ENCODE data around the gene GLB1L2. TPM values are rescaled to one million over a fixed set of nuclear protein-coding genes. Genes with fewer than 3 reads are reported as not detected.

The GLB1L2 gene
- total RNA-seq, 3 donors from 2014 or later (not counting 1 experiment from before 2014, with no cell fraction given): 0.57 to 3.3 (median 0.61) TPM

- Histone ChIP-seq H3K4me3 (ENCODE audit: low read length) (no peak overlapping the region), H3K27ac (ENCODE audit: low read length) (no peak overlapping the region), H3K9me3 (ENCODE audit: control insufficient read depth, insufficient read depth, low read length) (no peaks in the 10 kb centered on the region), H3K27me3 (ENCODE audit: control insufficient read depth, insufficient read depth, low read length) (no peaks in the 10 kb centered on the region), H3K36me3 (ENCODE audit: control insufficient read depth, insufficient read depth, low read length) (no peaks in the 10 kb centered on the region), H3K4me1 (ENCODE audit: control insufficient read depth, insufficient read depth, low read length) (no peaks in the 10 kb centered on the region)
- Mint-ChIP-seq H3K9me3 (no peaks in the 10 kb centered on the region), H3K4me1 (peaks cover 0 to 8% of the 10 kb centered on the region in 2 donors), H3K27me3 (ENCODE audit: low read depth in 2 of 2) (no peaks in the 10 kb centered on the region), H3K36me3 (no peaks in the 10 kb centered on the region), H3K4me3 (no peak overlapping the region), H3K27ac (no peak overlapping the region)
- no peak for DNase-seq
- ATAC-seq: no peak
- WGBS (ENCODE audit: insufficient coverage): 94% methylated on average over 30 of the region's 30 CpGs
- TF ChIP-seq, protein P1, sequence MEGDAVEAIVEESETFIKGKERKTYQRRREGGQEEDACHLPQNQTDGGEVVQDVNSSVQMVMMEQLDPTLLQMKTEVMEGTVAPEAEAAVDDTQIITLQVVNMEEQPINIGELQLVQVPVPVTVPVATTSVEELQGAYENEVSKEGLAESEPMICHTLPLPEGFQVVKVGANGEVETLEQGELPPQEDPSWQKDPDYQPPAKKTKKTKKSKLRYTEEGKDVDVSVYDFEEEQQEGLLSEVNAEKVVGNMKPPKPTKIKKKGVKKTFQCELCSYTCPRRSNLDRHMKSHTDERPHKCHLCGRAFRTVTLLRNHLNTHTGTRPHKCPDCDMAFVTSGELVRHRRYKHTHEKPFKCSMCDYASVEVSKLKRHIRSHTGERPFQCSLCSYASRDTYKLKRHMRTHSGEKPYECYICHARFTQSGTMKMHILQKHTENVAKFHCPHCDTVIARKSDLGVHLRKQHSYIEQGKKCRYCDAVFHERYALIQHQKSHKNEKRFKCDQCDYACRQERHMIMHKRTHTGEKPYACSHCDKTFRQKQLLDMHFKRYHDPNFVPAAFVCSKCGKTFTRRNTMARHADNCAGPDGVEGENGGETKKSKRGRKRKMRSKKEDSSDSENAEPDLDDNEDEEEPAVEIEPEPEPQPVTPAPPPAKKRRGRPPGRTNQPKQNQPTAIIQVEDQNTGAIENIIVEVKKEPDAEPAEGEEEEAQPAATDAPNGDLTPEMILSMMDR (IDR thresholded peaks at IDR 0.05): no peak
- intact Hi-C loops (cut with micrococcal nuclease): no loop called here
Measured at GRCh38 chr11:134369656-134370525, 38.1 kb downstream of the GLB1L2 start.

GRCh38 chr11:134370526-134371435 lies 39.0 kb downstream of the GLB1L2 start:
- H3K27ac Mint-ChIP-seq: no peak overlapping the region

DNA sequence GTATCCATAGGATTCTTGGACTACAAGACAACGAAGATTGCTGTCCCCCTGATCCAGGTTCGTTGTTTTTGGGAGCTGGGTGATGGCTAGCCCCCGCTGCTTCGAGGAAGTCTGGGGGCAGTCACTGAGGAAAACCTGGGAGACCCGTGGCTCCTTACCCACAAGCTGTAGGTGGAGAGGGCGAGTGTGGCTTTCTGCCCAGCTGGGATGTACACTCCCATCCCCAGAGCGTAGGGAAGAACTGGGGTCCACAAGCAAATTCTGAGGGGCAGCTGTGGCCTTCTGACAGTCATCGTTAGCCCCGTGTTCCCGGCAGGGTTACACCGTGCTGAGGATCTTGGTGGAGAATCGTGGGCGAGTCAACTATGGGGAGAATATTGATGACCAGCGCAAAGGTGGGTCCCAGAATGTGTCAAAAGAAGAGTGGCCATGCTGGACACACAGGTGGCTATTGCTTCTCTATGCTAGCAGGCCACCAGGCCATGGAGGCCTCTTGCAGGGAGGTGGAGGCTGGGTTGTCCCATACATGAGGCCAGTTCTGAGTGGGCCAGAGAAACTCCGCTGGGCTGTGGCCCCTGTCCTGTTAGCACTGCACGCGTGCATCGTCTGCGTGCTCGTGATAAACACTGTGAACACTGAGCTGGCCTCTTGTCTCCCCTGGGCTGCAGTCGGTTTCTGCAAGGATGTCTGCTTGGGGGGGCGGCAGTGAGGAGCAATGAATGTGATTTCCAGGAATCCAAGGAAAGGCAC lies 39.8 kb downstream of the GLB1L2 start:
- no peaks in the 10 kb centered on the region for H3K9me3 Mint-ChIP-seq
- intact Hi-C loops (cut with micrococcal nuclease): no loop called here
- Histone ChIP-seq H3K27ac (ENCODE audit: low read length) (no peak overlapping the region), H3K27me3 (ENCODE audit: control insufficient read depth, insufficient read depth, low read length) (no peaks in the 10 kb centered on the region), H3K9me3 (ENCODE audit: control insufficient read depth, insufficient read depth, low read length) (no peaks in the 10 kb centered on the region), H3K4me1 (ENCODE audit: control insufficient read depth, insufficient read depth, low read length) (no peaks in the 10 kb centered on the region), H3K4me3 (ENCODE audit: low read length) (no peak overlapping the region), H3K36me3 (ENCODE audit: control insufficient read depth, insufficient read depth, low read length) (no peaks in the 10 kb centered on the region)
- H3K27ac Mint-ChIP-seq: no peak overlapping the region
- H3K36me3 Mint-ChIP-seq: no peaks in the 10 kb centered on the region
- H3K27me3 Mint-ChIP-seq (ENCODE audit: low read depth in 2 of 2): no peaks in the 10 kb centered on the region
- no peak for ATAC-seq
- no peak for DNase-seq
- WGBS (ENCODE audit: insufficient coverage): 92% methylated on average over 22 of the region's 22 CpGs
- H3K4me1 Mint-ChIP-seq: peaks cover 0 to 8% of the 10 kb centered on the region in 2 donors
- TF ChIP-seq, protein P1 (IDR thresholded peaks at IDR 0.05): no peak
- H3K4me3 Mint-ChIP-seq: no peak overlapping the region

More at GRCh38 chr11:134370526-134371435, 39.0 kb downstream of the GLB1L2 start:
- no peak for ATAC-seq
- H3K4me3 ChIP-seq (ENCODE audit: low read length): no peak overlapping the region
- TF ChIP-seq, protein P1 (IDR thresholded peaks at IDR 0.05): no peak
- no peak overlapping the region for H3K4me3 Mint-ChIP-seq
- H3K36me3 Mint-ChIP-seq: no peaks in the 10 kb centered on the region
- peaks cover 0 to 8% of the 10 kb centered on the region in 2 donors for H3K4me1 Mint-ChIP-seq
- DNase-seq: no peak
- H3K9me3 ChIP-seq (ENCODE audit: control insufficient read depth, insufficient read depth, low read length): no peaks in the 10 kb centered on the region
- no peak overlapping the region for H3K27ac ChIP-seq (ENCODE audit: low read length)
- no peaks in the 10 kb centered on the region for H3K9me3 Mint-ChIP-seq
- no peaks in the 10 kb centered on the region for H3K27me3 ChIP-seq (ENCODE audit: control insufficient read depth, insufficient read depth, low read length)
- no peaks in the 10 kb centered on the region for H3K36me3 ChIP-seq (ENCODE audit: control insufficient read depth, insufficient read depth, low read length)
- H3K27me3 Mint-ChIP-seq (ENCODE audit: low read depth in 2 of 2): no peaks in the 10 kb centered on the region
- no peaks in the 10 kb centered on the region for H3K4me1 ChIP-seq (ENCODE audit: control insufficient read depth, insufficient read depth, low read length)
- intact Hi-C loops (cut with micrococcal nuclease): no loop called here
- 93% methylated on average over 18 of the region's 19 CpGs for WGBS (ENCODE audit: insufficient coverage)

Data from natural killer cell (primary cell).